WTC11 (cell line): ENCODE results near the gene NRN1L. TPM values are rescaled to one million over a fixed set of nuclear protein-coding genes. Genes with fewer than 3 reads are reported as not detected.

Experiments
- ATAC-seq: fragments of 200-7000 bp; cut with Tn5 transposase; 2 replicates; pipeline ENCODE4 v1.10.0; 2021; ENCODE audit warnings: mild to moderate bottlenecking, moderate library complexity
- CTCF ChIA-PET: fragments of 300-600 bp; sonication (Branson Sonifier 250); formaldehyde crosslinking; loops from one replicate; lab custom pipeline; 2021; ENCODE audit warnings: antibody characterized with exemption; lab: Charles Lee
- POLR2A ChIA-PET: fragments of 350-600 bp; sonication (Branson Sonifier 250); formaldehyde crosslinking; loops from one replicate; lab custom pipeline; 2021; ENCODE audit warnings: antibody characterized with exemption; lab: Charles Lee
- DNase-seq: peaks from one replicate; pipeline ENCODE4 v3.0.0; 2021; ENCODE audit warnings: low spot score
- H3K27ac Mint-ChIP-seq: 2 replicates; pipeline ENCODE4 v1.8.0; 2021; ENCODE audit warnings: mixed read lengths
- H3K27me3 Mint-ChIP-seq: 2 replicates; pipeline ENCODE4 v1.8.0; 2021; ENCODE audit warnings: low read depth, mild to moderate bottlenecking, moderate library complexity, mixed read lengths
- H3K36me3 Mint-ChIP-seq: 2 replicates; pipeline ENCODE4 v1.8.0; 2021; ENCODE audit warnings: mixed read lengths
- H3K4me1 Mint-ChIP-seq: 2 replicates; pipeline ENCODE4 v1.8.0; 2022; ENCODE audit warnings: mixed read lengths
- H3K4me3 Mint-ChIP-seq: 2 replicates; pipeline ENCODE4 v1.8.0; 2021; ENCODE audit warnings: mild to moderate bottlenecking, moderate library complexity, mixed read lengths
- H3K9me3 Mint-ChIP-seq: 2 replicates; pipeline ENCODE4 v1.8.0; 2021; ENCODE audit warnings: mixed read lengths
- CDX4 ChIP-seq: fragments of 250-450 bp; sonication (Bioruptor Pico); IDR thresholded peaks from 2 replicates; pipeline ENCODE4 v1.9.0; 2021; ENCODE audit warnings: moderate library complexity, mild to moderate bottlenecking, inconsistent platforms, borderline replicate concordance
- CREB1 ChIP-seq: sonication (generic); formaldehyde crosslinking; IDR thresholded peaks from 2 replicates; pipeline ENCODE4 v1.8.0; 2023; ENCODE audit warnings: mild to moderate bottlenecking, missing genetic modification reagents
- CTCF ChIP-seq: fragments of 200-600 bp; IDR thresholded peaks from 2 replicates; pipeline ENCODE4 v1.8.0; 2022; ENCODE audit warnings: antibody characterized with exemption
- ERG ChIP-seq: fragments of 250-450 bp; sonication (Bioruptor Pico); IDR thresholded peaks from 2 replicates; pipeline ENCODE4 v1.8.0; 2021; ENCODE audit warnings: mild to moderate bottlenecking
- GTF2I ChIP-seq: fragments of 250-450 bp; sonication (Bioruptor Pico); conservative IDR thresholded peaks from 2 replicates; pipeline ENCODE4 v1.4.0; 2021; ENCODE audit warnings: mild to moderate bottlenecking
- IRF1 ChIP-seq: sonication (generic); formaldehyde crosslinking; IDR thresholded peaks from 2 replicates; pipeline ENCODE4 v1.8.0; 2023; ENCODE audit warnings: missing genetic modification reagents
- JUN ChIP-seq: sonication (generic); formaldehyde crosslinking; IDR thresholded peaks from 2 replicates; pipeline ENCODE4 v1.8.0; 2023; ENCODE audit warnings: mild to moderate bottlenecking, missing genetic modification reagents
- NR2C2 ChIP-seq: sonication (generic); formaldehyde crosslinking; IDR thresholded peaks from 2 replicates; pipeline ENCODE4 v1.8.0; 2022; ENCODE audit warnings: mild to moderate bottlenecking, missing genetic modification reagents
- SMAD3 ChIP-seq: sonication (generic); formaldehyde crosslinking; IDR thresholded peaks from 2 replicates; pipeline ENCODE4 v1.8.0; 2022; ENCODE audit warnings: missing genetic modification reagents, mild to moderate bottlenecking, borderline replicate concordance
- STAT6 ChIP-seq: sonication (generic); formaldehyde crosslinking; conservative IDR thresholded peaks from 2 replicates; pipeline ENCODE4 v1.8.1; 2023; ENCODE audit warnings: mild to moderate bottlenecking, low read depth, missing genetic modification reagents, moderate library complexity
- TCF7 ChIP-seq: sonication (generic); formaldehyde crosslinking; IDR thresholded peaks from 2 replicates; pipeline ENCODE4 v1.8.0; 2022; ENCODE audit warnings: mild to moderate bottlenecking, low read depth, missing genetic modification reagents, moderate library complexity
- USF1 ChIP-seq: sonication (generic); formaldehyde crosslinking; IDR thresholded peaks from 2 replicates; pipeline ENCODE4 v1.8.0; 2022; ENCODE audit warnings: mild to moderate bottlenecking, missing genetic modification reagents
- ZNF219 ChIP-seq: sonication (generic); formaldehyde crosslinking; IDR thresholded peaks from 2 replicates; pipeline ENCODE4 v1.8.0; 2023; ENCODE audit warnings: missing genetic modification reagents, mild to moderate bottlenecking, borderline replicate concordance
- ZNF423 ChIP-seq: fragments of 250-450 bp; sonication (Bioruptor Pico); IDR thresholded peaks from 2 replicates; pipeline ENCODE4 v2.1.2; 2022; ENCODE audit warnings: mild to moderate bottlenecking, moderate library complexity
- ZNF425 ChIP-seq: fragments of 250-450 bp; sonication (Bioruptor Pico); conservative IDR thresholded peaks from 2 replicates; pipeline ENCODE4 v1.9.0; 2021; ENCODE audit warnings: mild to moderate bottlenecking
- total RNA-seq: library from RNA; stranded (reverse); gene quantifications from 3 replicates; pipeline ENCODE4 v1.2.3, GENCODE V29; 2021

Gene NRN1L
- total RNA-seq, 1 experiment from 2014 or later, result 12.4 TPM

- CTCF ChIA-PET, result interaction anchor here (0.7 to 9.2 kb wide), 11 partner anchors 8 to 405 kb away, joined by 3 to 144 read pairs (median 4); partner anchors contain the start of genes EDC4 and NRN1L
- TF ChIP-seq ZNF219 (CRISPR knock-in tag) (no peak), GTF2I (CRISPR knock-in tag) (no peak), CTCF (0 out of 2 replicates have a peak, but pooled peaks have one; percentile 16), TCF7 (CRISPR knock-in tag) (no peak), STAT6 (no peak)
- H3K27me3 Mint-ChIP-seq, result no peaks in the 10 kb centered on the region
- no peak overlapping the region for H3K4me3 Mint-ChIP-seq
- H3K36me3 Mint-ChIP-seq, result no peaks in the 10 kb centered on the region
- POLR2A ChIA-PET, result interaction anchor here (1.2 to 1.5 kb wide), 2 partner anchors 9 to 43 kb away, joined by 3 read pairs; no protein-coding TSS in a partner anchor
- peak overlapping the region; percentile 89 for H3K27ac Mint-ChIP-seq
- DNase-seq, result peak; percentile 40
- peak; percentile 62 for ATAC-seq
- peaks cover 21% of the 10 kb centered on the region for H3K4me1 Mint-ChIP-seq
- no peaks in the 10 kb centered on the region for H3K9me3 Mint-ChIP-seq
Observed at GRCh38 chr16:67926181-67926750, 41.6 kb downstream of the NRN1L start.

GRCh38 chr16:67927131-67927941 lies 42.7 kb downstream of the NRN1L start:
- ATAC-seq (no peak), DNase-seq (no peak)
- ChIA-PET CTCF (interaction anchor here (1.2 to 9.2 kb wide), 4 partner anchors 43 to 267 kb away, joined by 4 to 144 read pairs (median 14); partner anchors contain the start of genes ACD and NRN1L), POLR2A (no interaction called here)
- H3K36me3 Mint-ChIP-seq, result no peaks in the 10 kb centered on the region
- peaks cover 15% of the 10 kb centered on the region for H3K4me1 Mint-ChIP-seq
- no peak overlapping the region for H3K27ac Mint-ChIP-seq
- no peaks in the 10 kb centered on the region for H3K9me3 Mint-ChIP-seq
- no peak for TF ChIP-seq JUN (CRISPR knock-in tag)
- TF ChIP-seq CREB1 (CRISPR knock-in tag), result no peak
- TF ChIP-seq NR2C2 (CRISPR knock-in tag), result no peak
- TF ChIP-seq IRF1 (CRISPR knock-in tag), result no peak
- TF ChIP-seq ZNF423 (CRISPR knock-in tag), result no peak
- TF ChIP-seq ZNF425, result no peak
- no peak overlapping the region for H3K4me3 Mint-ChIP-seq
- no peaks in the 10 kb centered on the region for H3K27me3 Mint-ChIP-seq

GRCh38 chr16:67928147-67928546 lies 43.5 kb downstream of the NRN1L start:
- ChIA-PET POLR2A (interaction anchor here (0.9 to 1.1 kb wide), 2 partner anchors 11 to 44 kb away, joined by 3 to 6 read pairs; partner anchors contain the start of gene NRN1L), CTCF (interaction anchor here (0.6 to 9.2 kb wide), 10 partner anchors 13 to 255 kb away, joined by 3 to 144 read pairs (median 3); partner anchors contain the start of gene NRN1L)
- DNase-seq (no peak), ATAC-seq (no peak)
- no peak for TF ChIP-seq CDX4 (CRISPR knock-in tag)
- TF ChIP-seq USF1 (CRISPR knock-in tag), result no peak
- no peak for TF ChIP-seq ERG
- no peak for TF ChIP-seq SMAD3
- TF ChIP-seq TCF7 (CRISPR knock-in tag), result no peak
- no peak overlapping the region for H3K4me3 Mint-ChIP-seq
- H3K4me1 Mint-ChIP-seq, result peaks cover 14% of the 10 kb centered on the region
- H3K36me3 Mint-ChIP-seq, result no peaks in the 10 kb centered on the region
- no peaks in the 10 kb centered on the region for H3K9me3 Mint-ChIP-seq
- H3K27ac Mint-ChIP-seq, result 0 out of 2 replicates have a peak overlapping the region, but pooled peaks have one; percentile 78
- no peaks in the 10 kb centered on the region for H3K27me3 Mint-ChIP-seq
